Activated CD8-positive, alpha-beta T cell treated with anti-CD3 and anti-CD28 coated beads for 36 hours (primary cell): ENCODE data around the gene PLA2G15. TPM values are rescaled to one million over a fixed set of nuclear protein-coding genes. Genes with fewer than 3 reads are reported as not detected.

ENCODE experiments used
- ATAC-seq: fragments of 200-7000 bp; cut with Tn5 transposase; one replicate; pipeline ENCODE4 v1.10.0; 2021; ENCODE audit warnings: mild to moderate bottlenecking, moderate library complexity
- CTCF ChIA-PET: fragments of 350-600 bp; sonication (Branson Sonifier 250); formaldehyde crosslinking; loops from one replicate; lab custom pipeline; 2021; ENCODE audit warnings: antibody characterized with exemption; lab: Charles Lee
- POLR2A ChIA-PET: fragments of 350-600 bp; sonication (Branson Sonifier 250); formaldehyde crosslinking; loops from one replicate; lab custom pipeline; 2021; ENCODE audit warnings: antibody characterized with exemption; lab: Charles Lee
- DNase-seq: peaks from one replicate; pipeline ENCODE4 v3.0.0-alpha.2; 2020
- H3K27ac Mint-ChIP-seq: one replicate; pipeline ENCODE4 v1.8.0; 2021; ENCODE audit warnings: mild to moderate bottlenecking, mixed read lengths
- H3K27me3 Mint-ChIP-seq: one replicate; pipeline ENCODE4 v1.8.0; 2021; ENCODE audit warnings: mixed read lengths
- H3K36me3 Mint-ChIP-seq: one replicate; pipeline ENCODE4 v1.8.0; 2021; ENCODE audit warnings: low read depth, mixed read lengths
- H3K4me1 Mint-ChIP-seq: one replicate; pipeline ENCODE4 v1.8.0; 2021; ENCODE audit warnings: low read depth, mixed read lengths
- H3K4me3 Mint-ChIP-seq: one replicate; pipeline ENCODE4 v1.8.0; 2021; ENCODE audit warnings: mild to moderate bottlenecking, moderate library complexity, mixed read lengths
- H3K9me3 Mint-ChIP-seq: one replicate; pipeline ENCODE4 v1.8.0; 2021; ENCODE audit warnings: mixed read lengths
- intact Hi-C: fragments of 100-400 bp; cut with micrococcal nuclease; formaldehyde crosslinking; loops from one replicate; pipeline ENCODE4 v1.10.0; 2022
- total RNA-seq, 2 experiments: library from RNA; stranded (reverse); gene quantifications; one replicate each; pipeline ENCODE4 v1.2.3, GENCODE V29; 2021
- TF ChIP-seq, protein P1 (sequence below): fragments of 200-600 bp; IDR thresholded peaks from one replicate; pipeline ENCODE4 v1.8.0; 2022; ENCODE audit warnings: antibody characterized with exemption, mild to moderate bottlenecking

The PLA2G15 gene
- total RNA-seq, 2 experiments from 2014 or later, result 6.7 to 6.8 TPM

DNA sequence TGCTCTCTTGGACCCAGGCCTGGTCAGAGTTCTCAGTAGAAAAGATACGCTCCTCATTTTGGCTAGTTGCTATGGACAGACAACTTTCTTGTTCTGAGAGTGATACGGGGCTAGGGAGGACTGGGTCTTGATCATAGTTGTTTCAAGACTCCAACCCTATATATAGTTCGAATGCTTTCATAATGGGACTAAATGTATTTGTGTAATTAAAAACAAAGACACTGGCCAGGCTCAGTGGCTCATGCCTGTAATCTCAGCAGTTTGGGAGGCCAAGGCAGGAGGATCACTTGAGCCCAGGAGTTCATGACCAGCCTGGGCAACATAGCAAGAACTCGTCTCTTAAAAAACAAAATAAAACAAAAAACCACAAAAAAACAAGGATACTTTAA, 36.9 kb downstream of the PLA2G15 start:
- ChIA-PET CTCF (interaction anchor here (4.5 to 18.9 kb wide), 2 partner anchors 19 to 46 kb away, joined by 32 to 260 read pairs; partner anchors contain the start of gene SLC7A6), POLR2A (interaction anchor here (1.3 to 2.0 kb wide), 4 partner anchors 8 to 18 kb away, joined by 3 to 14 read pairs (median 8); no protein-coding TSS in a partner anchor)
- TF ChIP-seq, protein P1, sequence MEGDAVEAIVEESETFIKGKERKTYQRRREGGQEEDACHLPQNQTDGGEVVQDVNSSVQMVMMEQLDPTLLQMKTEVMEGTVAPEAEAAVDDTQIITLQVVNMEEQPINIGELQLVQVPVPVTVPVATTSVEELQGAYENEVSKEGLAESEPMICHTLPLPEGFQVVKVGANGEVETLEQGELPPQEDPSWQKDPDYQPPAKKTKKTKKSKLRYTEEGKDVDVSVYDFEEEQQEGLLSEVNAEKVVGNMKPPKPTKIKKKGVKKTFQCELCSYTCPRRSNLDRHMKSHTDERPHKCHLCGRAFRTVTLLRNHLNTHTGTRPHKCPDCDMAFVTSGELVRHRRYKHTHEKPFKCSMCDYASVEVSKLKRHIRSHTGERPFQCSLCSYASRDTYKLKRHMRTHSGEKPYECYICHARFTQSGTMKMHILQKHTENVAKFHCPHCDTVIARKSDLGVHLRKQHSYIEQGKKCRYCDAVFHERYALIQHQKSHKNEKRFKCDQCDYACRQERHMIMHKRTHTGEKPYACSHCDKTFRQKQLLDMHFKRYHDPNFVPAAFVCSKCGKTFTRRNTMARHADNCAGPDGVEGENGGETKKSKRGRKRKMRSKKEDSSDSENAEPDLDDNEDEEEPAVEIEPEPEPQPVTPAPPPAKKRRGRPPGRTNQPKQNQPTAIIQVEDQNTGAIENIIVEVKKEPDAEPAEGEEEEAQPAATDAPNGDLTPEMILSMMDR, result no peak
- H3K36me3 Mint-ChIP-seq, result peaks cover 57% of the 10 kb centered on the region
- ATAC-seq (no peak), DNase-seq (no peak)
- H3K27ac Mint-ChIP-seq, result peak overlapping the region; percentile 95
- H3K4me1 Mint-ChIP-seq, result peaks cover 69% of the 10 kb centered on the region
- no peaks in the 10 kb centered on the region for H3K9me3 Mint-ChIP-seq
- H3K4me3 Mint-ChIP-seq, result no peak overlapping the region
- intact Hi-C loops, result no loop called here
- no peaks in the 10 kb centered on the region for H3K27me3 Mint-ChIP-seq

DNA sequence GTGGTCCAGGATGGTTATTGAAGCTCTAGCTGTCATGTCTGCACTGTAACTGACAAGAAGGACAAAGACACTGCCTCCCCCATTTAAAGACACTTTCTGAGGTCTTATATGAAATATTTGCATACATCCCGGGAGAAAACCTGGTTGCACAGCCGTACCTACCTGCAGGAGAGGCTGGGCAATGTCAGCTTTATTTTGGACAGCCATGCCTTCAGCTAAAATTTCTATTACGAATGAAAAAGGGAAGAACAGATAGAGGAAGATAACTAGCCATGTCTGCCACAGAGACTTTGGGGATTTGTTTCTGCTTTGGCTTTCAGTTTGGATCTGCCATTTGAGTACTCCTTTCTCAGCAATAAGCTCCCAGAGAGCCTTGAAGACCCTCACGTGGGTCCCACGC, 38.2 kb downstream of the PLA2G15 start:
- Mint-ChIP-seq H3K4me3 (peak overlapping the region; percentile 46), H3K27me3 (no peaks in the 10 kb centered on the region), H3K27ac (peak overlapping the region; percentile 95), H3K4me1 (peaks cover 82% of the 10 kb centered on the region), H3K36me3 (peaks cover 69% of the 10 kb centered on the region), H3K9me3 (no peaks in the 10 kb centered on the region)
- CTCF ChIA-PET, result interaction anchor here (0.8 to 18.9 kb wide), 8 partner anchors 9 to 220 kb away, joined by 3 to 260 read pairs (median 12); partner anchors contain the start of genes PRMT7, SLC7A6 and SLC7A6OS
- ATAC-seq (no peak), DNase-seq (no peak)
- POLR2A ChIA-PET, result interaction anchor here (1.0 to 6.1 kb wide), 10 partner anchors 9 to 37 kb away, joined by 3 to 27 read pairs (median 3); partner anchors contain the start of genes PRMT7, SLC7A6 and SLC7A6OS
- TF ChIP-seq, protein P1, result no peak
- intact Hi-C loops, result no loop called here

DNA sequence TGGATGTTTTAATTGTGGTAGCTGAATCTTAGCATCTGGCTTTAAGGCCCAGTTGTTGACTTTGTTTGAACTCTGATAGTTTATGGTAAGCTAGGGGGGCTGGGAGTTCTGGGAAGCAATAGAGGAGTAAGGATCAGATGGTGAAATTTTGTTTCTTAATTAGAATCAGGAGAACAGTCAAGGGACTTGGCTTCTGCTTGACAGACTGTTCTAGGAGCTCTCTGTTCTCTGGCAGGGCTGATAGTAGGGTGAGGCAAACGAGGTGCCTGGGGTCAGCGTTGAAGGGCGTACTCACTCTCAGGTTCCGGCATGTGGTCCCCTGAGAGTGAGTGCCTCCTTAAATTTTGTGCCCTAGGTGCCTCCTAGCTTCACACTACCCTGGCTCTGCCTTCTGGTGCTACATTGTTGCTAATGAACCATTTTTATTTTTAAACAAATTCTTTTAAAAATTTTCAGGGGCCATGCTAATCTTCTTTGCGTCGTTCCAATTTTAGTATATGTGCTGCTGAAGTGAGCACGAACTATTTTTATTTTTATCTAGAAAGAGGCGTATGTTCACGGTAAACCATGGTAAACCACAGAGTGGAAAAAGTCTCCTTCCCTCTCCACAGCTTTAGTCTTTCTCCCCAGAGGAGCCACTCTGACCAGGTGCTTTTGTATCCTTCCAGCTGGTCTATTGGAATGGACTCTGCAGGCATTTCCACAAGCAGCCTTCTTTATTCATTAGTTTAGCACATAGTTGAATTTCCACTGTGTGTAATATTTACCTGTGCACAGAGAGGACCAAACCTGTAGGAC, 38.8 kb downstream of the PLA2G15 start:
- TF ChIP-seq, protein P1, result no peak
- peak; percentile 45 for ATAC-seq
- H3K27me3 Mint-ChIP-seq, result no peaks in the 10 kb centered on the region
- peak; percentile 58 for DNase-seq
- peaks cover 72% of the 10 kb centered on the region for H3K36me3 Mint-ChIP-seq
- H3K4me1 Mint-ChIP-seq, result peaks cover 84% of the 10 kb centered on the region
- intact Hi-C loops, result loop anchor here (2.0 kb wide), 1 partner anchor 13 kb away; no protein-coding TSS in a partner anchor
- H3K9me3 Mint-ChIP-seq, result no peaks in the 10 kb centered on the region
- CTCF ChIA-PET, result interaction anchor here (0.7 to 18.9 kb wide), 9 partner anchors 10 to 221 kb away, joined by 3 to 260 read pairs (median 4); partner anchors contain the start of genes PRMT7, SLC7A6 and SLC7A6OS
- POLR2A ChIA-PET, result interaction anchor here (0.8 to 6.1 kb wide), 15 partner anchors 9 to 134 kb away, joined by 3 to 27 read pairs (median 4); partner anchors contain the start of genes PLA2G15, PRMT7, SLC7A6 and SLC7A6OS
- peak overlapping the region; percentile 46 for H3K4me3 Mint-ChIP-seq
- peak overlapping the region; percentile 95 for H3K27ac Mint-ChIP-seq

DNA sequence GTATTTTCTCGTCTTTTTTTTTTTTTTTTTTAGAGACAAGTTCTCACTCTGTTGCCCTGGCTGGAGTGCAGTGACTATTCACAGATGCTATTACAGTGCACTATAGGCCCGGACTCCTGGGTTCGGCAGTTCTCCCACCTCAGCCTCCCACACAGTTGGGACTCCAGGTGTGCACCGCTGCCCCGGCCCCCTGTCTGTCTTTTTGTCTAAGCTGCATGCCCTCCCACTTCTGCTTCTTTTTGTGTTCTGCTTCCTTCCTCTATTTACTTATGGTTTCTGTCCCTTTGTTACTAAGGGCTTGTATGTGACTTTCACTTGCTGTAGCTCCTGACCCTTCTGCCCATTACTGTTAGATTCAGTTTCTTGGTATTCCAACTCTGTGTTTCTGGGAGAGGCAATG, 39.7 kb downstream of the PLA2G15 start:
- H3K27me3 Mint-ChIP-seq, result no peaks in the 10 kb centered on the region
- peak; percentile 1 for ATAC-seq
- TF ChIP-seq, protein P1, result no peak
- H3K27ac Mint-ChIP-seq, result peak overlapping the region; percentile 95
- ChIA-PET POLR2A (interaction anchor here (0.8 to 6.1 kb wide), 10 partner anchors 9 to 48 kb away, joined by 3 to 27 read pairs (median 5); partner anchors contain the start of genes PLA2G15 and SLC7A6), CTCF (interaction anchor here (0.7 to 18.9 kb wide), 8 partner anchors 10 to 96 kb away, joined by 3 to 260 read pairs (median 12); partner anchors contain the start of genes PRMT7, SLC7A6 and SLC7A6OS)
- H3K9me3 Mint-ChIP-seq, result no peaks in the 10 kb centered on the region
- H3K4me3 Mint-ChIP-seq, result peak overlapping the region; percentile 46
- peaks cover 87% of the 10 kb centered on the region for H3K4me1 Mint-ChIP-seq
- H3K36me3 Mint-ChIP-seq, result peaks cover 74% of the 10 kb centered on the region
- DNase-seq, result peak; percentile 45
- intact Hi-C loops, result loop anchor here (2.0 kb wide), 1 partner anchor 14 kb away; no protein-coding TSS in a partner anchor
